Measurements from ENCODE around the gene ARFGEF2. TPM values are rescaled to one million over a fixed set of nuclear protein-coding genes. Genes with fewer than 3 reads are reported as not detected.
A peak's percentile ranks its signal among the peaks of the same experiment; 100 is the strongest.

ARFGEF2 gene
- total RNA-seq, 1 experiment from 2014 or later = 37.9 TPM

GRCh38 chr20:48904566-48905296 is 16.8 kb upstream of the ARFGEF2 start:
- H4K20me1 ChIP-seq (ENCODE audit: insufficient read depth, low read depth, low read length) = peaks cover 4% of the 10 kb centered on the region; the same call in 1 of the 2 replicates
- peaks cover 5% of the 10 kb centered on the region; the same call in 1 of the 2 replicates for H3K9me3 ChIP-seq (ENCODE audit: low read length)
- no peaks in the 10 kb centered on the region for H3K9me2 ChIP-seq (replicated peaks; ENCODE audit: insufficient read depth, low read length)
- H3K79me2 ChIP-seq (ENCODE audit: low read length) = no peaks in the 10 kb centered on the region
- no peaks in the 10 kb centered on the region for H3K36me3 ChIP-seq (ENCODE audit: insufficient read depth, low read length)
- peaks cover 5% of the 10 kb centered on the region; the same call in 1 of the 2 replicates for H3K4me1 ChIP-seq (ENCODE audit: low read length)
- peak; percentile 92 for DNase-seq
- no peak overlapping the region for H3K9ac ChIP-seq (ENCODE audit: low read length)
- no peak overlapping the region for H2AFZ ChIP-seq (ENCODE audit: low read length)
- H3K4me2 ChIP-seq (ENCODE audit: low read depth, low read length, poor library complexity, severe bottlenecking) = no peak overlapping the region
- H3K27ac ChIP-seq (ENCODE audit: low read length) = no peak overlapping the region
- no peaks in the 10 kb centered on the region for H3K27me3 ChIP-seq (ENCODE audit: low read length)
- H3K4me3 ChIP-seq (ENCODE audit: low read length) = no peak overlapping the region

DNA sequence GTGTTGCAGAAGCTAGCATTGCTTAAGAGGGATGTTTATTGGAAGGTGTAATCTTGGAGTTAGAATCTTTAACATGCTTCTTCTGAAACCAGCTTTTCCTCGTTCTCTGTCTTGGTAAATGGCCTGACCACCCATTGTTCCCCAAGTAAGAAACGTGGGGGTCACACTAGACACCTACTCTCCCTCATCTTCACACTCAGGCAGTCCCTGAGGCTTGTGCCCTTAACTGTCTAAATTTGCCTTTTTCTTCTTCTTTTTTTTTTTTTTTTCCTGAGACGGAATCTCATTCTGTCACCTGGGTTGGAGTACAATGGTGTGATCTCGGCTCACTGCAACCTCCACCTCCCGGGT is 16.2 kb upstream of the ARFGEF2 start:
- no peak overlapping the region for H3K9ac ChIP-seq (ENCODE audit: low read length)
- H3K27ac ChIP-seq (ENCODE audit: low read length) = no peak overlapping the region
- no peak overlapping the region for H2AFZ ChIP-seq (ENCODE audit: low read length)
- H3K9me3 ChIP-seq (ENCODE audit: low read length) = peaks cover 5% of the 10 kb centered on the region; the same call in 1 of the 2 replicates
- DNase-seq = no peak
- no peaks in the 10 kb centered on the region for H3K27me3 ChIP-seq (ENCODE audit: low read length)
- no peaks in the 10 kb centered on the region for H3K79me2 ChIP-seq (ENCODE audit: low read length)
- peaks cover 5% of the 10 kb centered on the region; the same call in 1 of the 2 replicates for H3K4me1 ChIP-seq (ENCODE audit: low read length)
- H3K36me3 ChIP-seq (ENCODE audit: insufficient read depth, low read length) = no peaks in the 10 kb centered on the region
- no peak overlapping the region for H3K4me2 ChIP-seq (ENCODE audit: low read depth, low read length, poor library complexity, severe bottlenecking)
- H4K20me1 ChIP-seq (ENCODE audit: insufficient read depth, low read depth, low read length) = peaks cover 4% of the 10 kb centered on the region; the same call in 1 of the 2 replicates
- no peaks in the 10 kb centered on the region for H3K9me2 ChIP-seq (replicated peaks; ENCODE audit: insufficient read depth, low read length)
- no peak overlapping the region for H3K4me3 ChIP-seq (ENCODE audit: low read length)

- Histone ChIP-seq H3K79me2 (ENCODE audit: low read length) (no peaks in the 10 kb centered on the region), H2AFZ (ENCODE audit: low read length) (no peak overlapping the region), H3K9me2 (replicated peaks; ENCODE audit: insufficient read depth, low read length) (no peaks in the 10 kb centered on the region), H3K27me3 (ENCODE audit: low read length) (no peaks in the 10 kb centered on the region), H4K20me1 (ENCODE audit: insufficient read depth, low read depth, low read length) (peaks cover 4% of the 10 kb centered on the region; the same call in 1 of the 2 replicates), H3K4me3 (ENCODE audit: low read length) (no peak overlapping the region), H3K27ac (ENCODE audit: low read length) (no peak overlapping the region), H3K9me3 (ENCODE audit: low read length) (peaks cover 5% of the 10 kb centered on the region; the same call in 1 of the 2 replicates), H3K4me2 (ENCODE audit: low read depth, low read length, poor library complexity, severe bottlenecking) (no peak overlapping the region), H3K9ac (ENCODE audit: low read length) (no peak overlapping the region), H3K36me3 (ENCODE audit: insufficient read depth, low read length) (no peaks in the 10 kb centered on the region), H3K4me1 (ENCODE audit: low read length) (peaks cover 5% of the 10 kb centered on the region; the same call in 1 of the 2 replicates)
- no peak for DNase-seq
Measured at GRCh38 chr20:48906221-48906877, 15.2 kb upstream of the ARFGEF2 start.

DNA sequence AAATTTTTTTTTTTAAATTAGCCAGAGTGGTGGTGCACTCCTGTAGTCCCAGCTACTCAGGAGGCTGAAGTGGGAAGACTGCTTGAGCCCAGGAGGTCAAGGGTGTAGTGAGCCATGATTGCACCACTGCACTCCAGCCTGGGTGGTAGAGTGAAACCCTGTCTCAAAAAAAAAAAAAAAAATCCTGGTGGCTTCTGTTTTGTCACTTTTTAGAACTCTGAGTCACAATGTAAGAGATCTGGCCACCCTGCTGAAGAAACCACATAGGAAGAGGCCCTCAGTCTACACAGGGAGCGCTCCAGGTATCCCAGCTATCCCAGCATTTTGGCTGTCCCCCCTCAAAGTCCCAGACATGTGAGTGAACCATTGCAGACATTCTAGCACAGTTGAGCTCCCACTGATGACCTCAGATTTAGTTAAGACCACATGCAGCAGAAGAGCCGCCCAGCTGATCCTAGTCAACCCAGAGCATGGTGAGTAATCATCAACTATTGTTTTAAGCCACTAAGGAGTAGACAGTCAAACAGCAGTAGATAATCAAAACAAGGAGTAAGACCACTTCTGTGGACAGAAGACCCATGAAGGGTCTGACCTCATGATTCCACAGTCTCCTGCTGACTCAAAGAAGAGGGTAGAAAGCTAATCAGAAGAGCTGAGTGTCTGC is 12.7 kb upstream of the ARFGEF2 start:
- Histone ChIP-seq H3K27me3 (ENCODE audit: low read length) (no peaks in the 10 kb centered on the region), H3K9me2 (replicated peaks; ENCODE audit: insufficient read depth, low read length) (no peaks in the 10 kb centered on the region), H4K20me1 (ENCODE audit: insufficient read depth, low read depth, low read length) (peaks cover 4% of the 10 kb centered on the region; the same call in 1 of the 2 replicates), H2AFZ (ENCODE audit: low read length) (no peak overlapping the region), H3K4me1 (ENCODE audit: low read length) (peaks cover 3% of the 10 kb centered on the region; the same call in 1 of the 2 replicates), H3K79me2 (ENCODE audit: low read length) (no peaks in the 10 kb centered on the region), H3K27ac (ENCODE audit: low read length) (no peak overlapping the region), H3K9ac (ENCODE audit: low read length) (no peak overlapping the region), H3K4me2 (ENCODE audit: low read depth, low read length, poor library complexity, severe bottlenecking) (no peak overlapping the region), H3K36me3 (ENCODE audit: insufficient read depth, low read length) (no peaks in the 10 kb centered on the region), H3K9me3 (ENCODE audit: low read length) (peaks cover 5% of the 10 kb centered on the region; the same call in 1 of the 2 replicates), H3K4me3 (ENCODE audit: low read length) (no peak overlapping the region)
- no peak for DNase-seq

GRCh38 chr20:48909910-48910309 is 11.6 kb upstream of the ARFGEF2 start:
- no peaks in the 10 kb centered on the region for H3K36me3 ChIP-seq (ENCODE audit: insufficient read depth, low read length)
- no peak overlapping the region for H3K4me3 ChIP-seq (ENCODE audit: low read length)
- H3K27ac ChIP-seq (ENCODE audit: low read length) = no peak overlapping the region
- no peaks in the 10 kb centered on the region for H3K27me3 ChIP-seq (ENCODE audit: low read length)
- H3K9ac ChIP-seq (ENCODE audit: low read length) = no peak overlapping the region
- no peak overlapping the region for H3K4me2 ChIP-seq (ENCODE audit: low read depth, low read length, poor library complexity, severe bottlenecking)
- no peaks in the 10 kb centered on the region for H3K9me2 ChIP-seq (replicated peaks; ENCODE audit: insufficient read depth, low read length)
- peaks cover 5% of the 10 kb centered on the region; the same call in 1 of the 2 replicates for H3K9me3 ChIP-seq (ENCODE audit: low read length)
- H2AFZ ChIP-seq (ENCODE audit: low read length) = no peak overlapping the region
- no peaks in the 10 kb centered on the region; the same call in 1 of the 2 replicates for H3K4me1 ChIP-seq (ENCODE audit: low read length)
- H4K20me1 ChIP-seq (ENCODE audit: insufficient read depth, low read depth, low read length) = no peaks in the 10 kb centered on the region
- no peak for DNase-seq
- H3K79me2 ChIP-seq (ENCODE audit: low read length) = no peaks in the 10 kb centered on the region

DNA sequence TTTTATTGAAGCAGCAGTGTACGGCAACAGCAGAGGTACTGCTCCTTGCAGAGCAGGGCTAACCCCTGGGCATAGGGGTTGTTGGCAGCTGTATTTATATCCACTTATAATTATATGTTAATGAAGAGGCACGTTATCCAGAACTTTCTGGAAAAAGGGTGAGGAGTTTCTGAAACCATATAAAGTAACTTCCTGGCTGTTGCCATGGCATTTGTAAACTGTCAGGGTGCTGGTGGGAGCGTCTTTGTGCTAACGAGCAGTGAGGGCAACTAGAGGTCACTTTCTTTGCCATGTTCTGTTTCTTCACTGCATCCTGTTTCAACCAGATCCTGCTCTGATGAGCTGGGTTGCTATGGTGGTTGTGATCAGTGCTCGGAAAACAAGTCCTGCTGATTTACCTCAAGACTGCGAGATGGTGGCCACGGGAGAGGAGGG is 11.1 kb upstream of the ARFGEF2 start:
- H3K9me3 ChIP-seq (ENCODE audit: low read length) = peaks cover 5% of the 10 kb centered on the region; the same call in 1 of the 2 replicates
- no peaks in the 10 kb centered on the region for H3K79me2 ChIP-seq (ENCODE audit: low read length)
- H3K27ac ChIP-seq (ENCODE audit: low read length) = no peak overlapping the region
- H3K9me2 ChIP-seq (replicated peaks; ENCODE audit: insufficient read depth, low read length) = no peaks in the 10 kb centered on the region
- no peak overlapping the region for H3K4me2 ChIP-seq (ENCODE audit: low read depth, low read length, poor library complexity, severe bottlenecking)
- no peaks in the 10 kb centered on the region for H3K27me3 ChIP-seq (ENCODE audit: low read length)
- H3K4me3 ChIP-seq (ENCODE audit: low read length) = no peak overlapping the region
- no peaks in the 10 kb centered on the region for H3K36me3 ChIP-seq (ENCODE audit: insufficient read depth, low read length)
- no peaks in the 10 kb centered on the region for H3K4me1 ChIP-seq (ENCODE audit: low read length)
- H2AFZ ChIP-seq (ENCODE audit: low read length) = no peak overlapping the region
- H3K9ac ChIP-seq (ENCODE audit: low read length) = no peak overlapping the region
- no peak for DNase-seq
- no peaks in the 10 kb centered on the region for H4K20me1 ChIP-seq (ENCODE audit: insufficient read depth, low read depth, low read length)

DNA sequence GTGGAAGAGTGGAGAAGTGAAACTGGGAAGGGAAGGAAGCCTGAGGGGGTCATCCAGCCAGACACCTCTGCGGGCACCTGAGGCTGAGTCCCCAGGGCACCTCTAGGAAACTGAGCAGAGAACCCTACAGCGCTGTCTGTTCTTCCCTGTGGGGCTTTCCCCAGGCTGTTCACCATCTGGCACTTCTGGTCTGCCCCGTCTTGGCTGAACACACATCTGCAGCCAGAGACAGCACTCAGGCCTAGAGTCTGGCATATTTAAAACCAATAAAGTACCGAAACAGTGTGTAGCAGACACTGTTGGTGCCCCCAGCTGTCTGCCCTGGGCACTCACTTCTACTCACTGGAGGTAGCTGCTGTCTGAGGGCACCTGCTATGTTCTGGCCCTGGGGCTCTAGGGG is 9.4 kb upstream of the ARFGEF2 start:
- H3K27me3 ChIP-seq (ENCODE audit: low read length) = no peaks in the 10 kb centered on the region
- no peak overlapping the region for H3K4me3 ChIP-seq (ENCODE audit: low read length)
- H4K20me1 ChIP-seq (ENCODE audit: insufficient read depth, low read depth, low read length) = no peaks in the 10 kb centered on the region
- H3K36me3 ChIP-seq (ENCODE audit: insufficient read depth, low read length) = no peaks in the 10 kb centered on the region
- H3K27ac ChIP-seq (ENCODE audit: low read length) = no peak overlapping the region
- H3K9ac ChIP-seq (ENCODE audit: low read length) = no peak overlapping the region
- no peaks in the 10 kb centered on the region for H3K9me2 ChIP-seq (replicated peaks; ENCODE audit: insufficient read depth, low read length)
- DNase-seq = no peak
- no peak overlapping the region for H3K4me2 ChIP-seq (ENCODE audit: low read depth, low read length, poor library complexity, severe bottlenecking)
- no peaks in the 10 kb centered on the region for H3K4me1 ChIP-seq (ENCODE audit: low read length)
- no peak overlapping the region for H2AFZ ChIP-seq (ENCODE audit: low read length)
- H3K79me2 ChIP-seq (ENCODE audit: low read length) = no peaks in the 10 kb centered on the region
- peaks cover 5% of the 10 kb centered on the region; the same call in 1 of the 2 replicates for H3K9me3 ChIP-seq (ENCODE audit: low read length)

GRCh38 chr20:48916699-48917098 is 4.8 kb upstream of the ARFGEF2 start:
- no peaks in the 10 kb centered on the region for H3K36me3 ChIP-seq (ENCODE audit: insufficient read depth, low read length)
- H3K27me3 ChIP-seq (ENCODE audit: low read length) = no peaks in the 10 kb centered on the region
- H3K79me2 ChIP-seq (ENCODE audit: low read length) = no peaks in the 10 kb centered on the region
- H3K9me2 ChIP-seq (replicated peaks; ENCODE audit: insufficient read depth, low read length) = no peaks in the 10 kb centered on the region
- H3K4me1 ChIP-seq (ENCODE audit: low read length) = peaks cover 9% of the 10 kb centered on the region
- H3K4me2 ChIP-seq (ENCODE audit: low read depth, low read length, poor library complexity, severe bottlenecking) = no peak overlapping the region
- no peaks in the 10 kb centered on the region for H3K9me3 ChIP-seq (ENCODE audit: low read length)
- H4K20me1 ChIP-seq (ENCODE audit: insufficient read depth, low read depth, low read length) = no peaks in the 10 kb centered on the region
- no peak overlapping the region for H3K4me3 ChIP-seq (ENCODE audit: low read length)
- no peak overlapping the region for H2AFZ ChIP-seq (ENCODE audit: low read length)
- no peak overlapping the region for H3K27ac ChIP-seq (ENCODE audit: low read length)
- no peak for DNase-seq
- no peak overlapping the region for H3K9ac ChIP-seq (ENCODE audit: low read length)
